Measurements from ENCODE around the gene UBC. TPM values are rescaled to one million over a fixed set of nuclear protein-coding genes. Genes with fewer than 3 reads are reported as not detected.
A peak's percentile ranks its signal among the peaks of the same experiment; 100 is the strongest.

Gene UBC
- total and polyA plus RNA-seq, 9 of the 15 experiments (the other 6 are each of a cell fraction or from before 2014, with no cell fraction given) = 533 to 1,153 (median 813) TPM

DNA sequence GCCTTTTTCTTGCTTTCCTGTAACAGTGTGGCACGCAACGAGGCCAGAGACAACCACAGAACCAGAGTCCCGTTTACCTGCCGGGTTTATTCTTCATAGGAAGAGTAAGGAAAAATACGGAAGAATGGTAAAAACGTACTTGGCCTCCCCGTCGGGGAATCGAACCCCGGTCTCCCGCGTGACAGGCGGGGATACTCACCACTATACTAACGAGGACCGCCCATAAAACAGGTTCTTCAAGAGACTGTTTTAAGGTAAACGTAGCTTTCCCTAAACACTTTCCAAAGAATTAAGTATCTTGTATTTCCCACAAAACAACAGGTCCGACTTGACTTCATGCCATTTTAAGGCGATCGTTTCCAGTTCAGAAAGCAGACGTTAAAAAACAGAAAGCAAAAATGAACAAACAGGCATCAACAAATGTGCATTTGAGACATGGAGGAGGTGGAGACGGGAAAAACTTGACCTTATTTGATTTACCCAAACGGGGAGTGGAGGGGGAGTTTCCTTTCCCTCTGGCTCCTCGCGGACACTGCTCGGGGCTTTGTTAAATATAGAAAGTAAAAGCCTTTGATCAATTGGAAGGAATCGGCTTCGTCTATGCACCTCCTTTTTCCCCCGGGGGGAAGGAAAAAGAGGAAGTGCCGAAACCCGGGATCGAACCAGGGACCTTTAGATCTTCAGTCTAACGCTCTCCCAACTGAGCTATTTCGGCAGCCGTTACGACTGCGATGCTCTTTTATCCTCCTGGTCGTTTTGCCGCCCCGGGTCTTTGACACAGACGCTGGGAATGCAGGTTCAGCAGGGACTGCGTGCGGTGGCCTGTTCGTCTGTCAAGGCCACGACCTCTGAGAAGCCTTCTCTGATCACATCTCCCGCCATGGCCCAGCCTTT, 13.0 kb upstream of the UBC start (continued):
- TF ChIP-seq IFI16 (CRISPR knock-in tag; IDR thresholded peaks at IDR 0.05) = no peak
- peak; percentile 57; the same call in 1 of the 2 replicates for TF ChIP-seq RFX5 (IDR thresholded peaks at IDR 0.05; ENCODE audit: low read depth, low read length)
- TF ChIP-seq CXXC5 (CRISPR knock-in tag; IDR thresholded peaks at IDR 0.05) = peak; percentile 79
- TF ChIP-seq, protein P1, sequence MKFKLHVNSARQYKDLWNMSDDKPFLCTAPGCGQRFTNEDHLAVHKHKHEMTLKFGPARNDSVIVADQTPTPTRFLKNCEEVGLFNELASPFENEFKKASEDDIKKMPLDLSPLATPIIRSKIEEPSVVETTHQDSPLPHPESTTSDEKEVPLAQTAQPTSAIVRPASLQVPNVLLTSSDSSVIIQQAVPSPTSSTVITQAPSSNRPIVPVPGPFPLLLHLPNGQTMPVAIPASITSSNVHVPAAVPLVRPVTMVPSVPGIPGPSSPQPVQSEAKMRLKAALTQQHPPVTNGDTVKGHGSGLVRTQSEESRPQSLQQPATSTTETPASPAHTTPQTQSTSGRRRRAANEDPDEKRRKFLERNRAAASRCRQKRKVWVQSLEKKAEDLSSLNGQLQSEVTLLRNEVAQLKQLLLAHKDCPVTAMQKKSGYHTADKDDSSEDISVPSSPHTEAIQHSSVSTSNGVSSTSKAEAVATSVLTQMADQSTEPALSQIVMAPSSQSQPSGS (CRISPR knock-in tag; IDR thresholded peaks at IDR 0.05) = no peak
- TF ChIP-seq SMAD2 (IDR thresholded peaks at IDR 0.05; ENCODE audit: low read depth, low read length) = no peak
- TF ChIP-seq HNRNPK (IDR thresholded peaks at IDR 0.05; ENCODE audit: low read depth, low read length, poor library complexity, severe bottlenecking) = no peak
- TF ChIP-seq, protein P2, sequence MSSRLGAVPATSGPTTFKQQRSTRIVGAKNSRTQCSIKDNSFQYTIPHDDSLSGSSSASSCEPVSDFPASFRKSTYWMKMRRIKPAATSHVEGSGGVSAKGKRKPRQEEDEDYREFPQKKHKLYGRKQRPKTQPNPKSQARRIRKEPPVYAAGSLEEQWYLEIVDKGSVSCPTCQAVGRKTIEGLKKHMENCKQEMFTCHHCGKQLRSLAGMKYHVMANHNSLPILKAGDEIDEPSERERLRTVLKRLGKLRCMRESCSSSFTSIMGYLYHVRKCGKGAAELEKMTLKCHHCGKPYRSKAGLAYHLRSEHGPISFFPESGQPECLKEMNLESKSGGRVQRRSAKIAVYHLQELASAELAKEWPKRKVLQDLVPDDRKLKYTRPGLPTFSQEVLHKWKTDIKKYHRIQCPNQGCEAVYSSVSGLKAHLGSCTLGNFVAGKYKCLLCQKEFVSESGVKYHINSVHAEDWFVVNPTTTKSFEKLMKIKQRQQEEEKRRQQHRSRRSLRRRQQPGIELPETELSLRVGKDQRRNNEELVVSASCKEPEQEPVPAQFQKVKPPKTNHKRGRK (tag; IDR thresholded peaks at IDR 0.05) = no peak
- no peak for TF ChIP-seq KLF1 (tag; IDR thresholded peaks at IDR 0.05)
- TF ChIP-seq, protein P3, sequence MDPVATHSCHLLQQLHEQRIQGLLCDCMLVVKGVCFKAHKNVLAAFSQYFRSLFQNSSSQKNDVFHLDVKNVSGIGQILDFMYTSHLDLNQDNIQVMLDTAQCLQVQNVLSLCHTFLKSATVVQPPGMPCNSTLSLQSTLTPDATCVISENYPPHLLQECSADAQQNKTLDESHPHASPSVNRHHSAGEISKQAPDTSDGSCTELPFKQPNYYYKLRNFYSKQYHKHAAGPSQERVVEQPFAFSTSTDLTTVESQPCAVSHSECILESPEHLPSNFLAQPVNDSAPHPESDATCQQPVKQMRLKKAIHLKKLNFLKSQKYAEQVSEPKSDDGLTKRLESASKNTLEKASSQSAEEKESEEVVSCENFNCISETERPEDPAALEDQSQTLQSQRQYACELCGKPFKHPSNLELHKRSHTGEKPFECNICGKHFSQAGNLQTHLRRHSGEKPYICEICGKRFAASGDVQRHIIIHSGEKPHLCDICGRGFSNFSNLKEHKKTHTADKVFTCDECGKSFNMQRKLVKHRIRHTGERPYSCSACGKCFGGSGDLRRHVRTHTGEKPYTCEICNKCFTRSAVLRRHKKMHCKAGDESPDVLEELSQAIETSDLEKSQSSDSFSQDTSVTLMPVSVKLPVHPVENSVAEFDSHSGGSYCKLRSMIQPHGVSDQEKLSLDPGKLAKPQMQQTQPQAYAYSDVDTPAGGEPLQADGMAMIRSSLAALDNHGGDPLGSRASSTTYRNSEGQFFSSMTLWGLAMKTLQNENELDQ (CRISPR knock-in tag; IDR thresholded peaks at IDR 0.05; ENCODE audit: borderline replicate concordance) = no peak
- TF ChIP-seq, protein P4, sequence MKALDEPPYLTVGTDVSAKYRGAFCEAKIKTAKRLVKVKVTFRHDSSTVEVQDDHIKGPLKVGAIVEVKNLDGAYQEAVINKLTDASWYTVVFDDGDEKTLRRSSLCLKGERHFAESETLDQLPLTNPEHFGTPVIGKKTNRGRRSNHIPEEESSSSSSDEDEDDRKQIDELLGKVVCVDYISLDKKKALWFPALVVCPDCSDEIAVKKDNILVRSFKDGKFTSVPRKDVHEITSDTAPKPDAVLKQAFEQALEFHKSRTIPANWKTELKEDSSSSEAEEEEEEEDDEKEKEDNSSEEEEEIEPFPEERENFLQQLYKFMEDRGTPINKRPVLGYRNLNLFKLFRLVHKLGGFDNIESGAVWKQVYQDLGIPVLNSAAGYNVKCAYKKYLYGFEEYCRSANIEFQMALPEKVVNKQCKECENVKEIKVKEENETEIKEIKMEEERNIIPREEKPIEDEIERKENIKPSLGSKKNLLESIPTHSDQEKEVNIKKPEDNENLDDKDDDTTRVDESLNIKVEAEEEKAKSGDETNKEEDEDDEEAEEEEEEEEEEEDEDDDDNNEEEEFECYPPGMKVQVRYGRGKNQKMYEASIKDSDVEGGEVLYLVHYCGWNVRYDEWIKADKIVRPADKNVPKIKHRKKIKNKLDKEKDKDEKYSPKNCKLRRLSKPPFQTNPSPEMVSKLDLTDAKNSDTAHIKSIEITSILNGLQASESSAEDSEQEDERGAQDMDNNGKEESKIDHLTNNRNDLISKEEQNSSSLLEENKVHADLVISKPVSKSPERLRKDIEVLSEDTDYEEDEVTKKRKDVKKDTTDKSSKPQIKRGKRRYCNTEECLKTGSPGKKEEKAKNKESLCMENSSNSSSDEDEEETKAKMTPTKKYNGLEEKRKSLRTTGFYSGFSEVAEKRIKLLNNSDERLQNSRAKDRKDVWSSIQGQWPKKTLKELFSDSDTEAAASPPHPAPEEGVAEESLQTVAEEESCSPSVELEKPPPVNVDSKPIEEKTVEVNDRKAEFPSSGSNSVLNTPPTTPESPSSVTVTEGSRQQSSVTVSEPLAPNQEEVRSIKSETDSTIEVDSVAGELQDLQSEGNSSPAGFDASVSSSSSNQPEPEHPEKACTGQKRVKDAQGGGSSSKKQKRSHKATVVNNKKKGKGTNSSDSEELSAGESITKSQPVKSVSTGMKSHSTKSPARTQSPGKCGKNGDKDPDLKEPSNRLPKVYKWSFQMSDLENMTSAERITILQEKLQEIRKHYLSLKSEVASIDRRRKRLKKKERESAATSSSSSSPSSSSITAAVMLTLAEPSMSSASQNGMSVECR (CRISPR knock-in tag; IDR thresholded peaks at IDR 0.05) = no peak
- no peak for TF ChIP-seq CBX2 (IDR thresholded peaks at IDR 0.05; ENCODE audit: insufficient read depth, low read length, poor library complexity, severe bottlenecking)
- TF ChIP-seq, protein P5, sequence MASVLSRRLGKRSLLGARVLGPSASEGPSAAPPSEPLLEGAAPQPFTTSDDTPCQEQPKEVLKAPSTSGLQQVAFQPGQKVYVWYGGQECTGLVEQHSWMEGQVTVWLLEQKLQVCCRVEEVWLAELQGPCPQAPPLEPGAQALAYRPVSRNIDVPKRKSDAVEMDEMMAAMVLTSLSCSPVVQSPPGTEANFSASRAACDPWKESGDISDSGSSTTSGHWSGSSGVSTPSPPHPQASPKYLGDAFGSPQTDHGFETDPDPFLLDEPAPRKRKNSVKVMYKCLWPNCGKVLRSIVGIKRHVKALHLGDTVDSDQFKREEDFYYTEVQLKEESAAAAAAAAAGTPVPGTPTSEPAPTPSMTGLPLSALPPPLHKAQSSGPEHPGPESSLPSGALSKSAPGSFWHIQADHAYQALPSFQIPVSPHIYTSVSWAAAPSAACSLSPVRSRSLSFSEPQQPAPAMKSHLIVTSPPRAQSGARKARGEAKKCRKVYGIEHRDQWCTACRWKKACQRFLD (CRISPR knock-in tag; IDR thresholded peaks at IDR 0.05) = 0 out of 2 replicates have a peak, but pooled peaks have one; percentile 9

Measured in K562 (cell line).